Endothelial cell of umbilical vein (primary cell): ENCODE measurements around the gene ERI2. TPM values are rescaled to one million over a fixed set of nuclear protein-coding genes. Genes with fewer than 3 reads are reported as not detected.

Experiments
- BruUV-seq: library from RNA; stranded (reverse); fragments of 400-500 nt; replicated peaks from 2 replicates; lab custom pipeline; 2021; lab: Mats Ljungman, UMichigan
- CTCF ChIA-PET: fragments of 300-600, 350-600 bp; sonication (Branson Sonifier 250); formaldehyde crosslinking; loops from one replicate; lab custom pipeline; 2021; ENCODE audit warnings: antibody characterized with exemption, inconsistent platforms; lab: Charles Lee
- POLR2A ChIA-PET: fragments of 300-600, 350-600 bp; sonication (Branson Sonifier 250); formaldehyde crosslinking; loops from one replicate; lab custom pipeline; 2021; ENCODE audit warnings: antibody characterized with exemption, inconsistent platforms; lab: Charles Lee
- DNase-seq: peaks from one replicate; pipeline ENCODE4 v3.0.0-alpha.2; 2011; ENCODE audit warnings: low read depth, low spot score
- FAIRE-seq: peaks from 2 replicates; lab custom pipeline; 2011; peaks lifted over from hg19 to GRCh38; lab: Jason Lieb, UNC
- H2AFZ ChIP-seq: 2 replicates; pipeline ENCODE4 v1.6.0; 2012; ENCODE audit warnings: low read depth, low read length, control low read depth, inconsistent platforms
- H3K27ac ChIP-seq: 2 replicates; pipeline ENCODE4 v1.5.1; 2011; ENCODE audit warnings: low read depth, mild to moderate bottlenecking, control low read depth, low read length, moderate library complexity; ENCODE audit not compliant: insufficient read depth
- H3K27me3 ChIP-seq, 2 experiments: 2 replicates each; pipeline versions ENCODE4 v1.6.0 to v1.6.1; 2011; ENCODE audit warnings: low read length in 2 of 2, mixed read lengths in 1 of 2; ENCODE audit not compliant: control insufficient read depth in 2 of 2, insufficient read depth in 2 of 2
- H3K36me3 ChIP-seq, 2 experiments: 2 replicates in 1 of 2; 3 replicates in 1 of 2; pipeline ENCODE4 v1.5.1; 2011; ENCODE audit warnings: low read length in 2 of 2, mild to moderate bottlenecking in 1 of 2, moderate library complexity in 1 of 2; ENCODE audit not compliant: control insufficient read depth in 2 of 2, insufficient read depth in 2 of 2; ENCODE audit errors: extremely low read depth in 1 of 2
- H3K4me1 ChIP-seq: 3 replicates; pipeline ENCODE4 v1.5.1; 2011; ENCODE audit warnings: mild to moderate bottlenecking, low read length; ENCODE audit not compliant: control insufficient read depth, insufficient read depth; ENCODE audit errors: extremely low read depth
- H3K4me2 ChIP-seq: 2 replicates; pipeline ENCODE4 v1.6.1; 2011; ENCODE audit warnings: low read length, control low read depth, mixed read lengths; ENCODE audit not compliant: insufficient read depth
- H3K4me3 ChIP-seq, 3 experiments: fragments of 200-600 bp in 1 of 3; sonication (generic), shearing (Covaris generic) in 1 of 3; replicated peaks in 1 of 3; 2 replicates each; pipeline ENCODE4 v1.5.1; 2011 to 2016; ENCODE audit warnings: control low read depth in 3 of 3, low read length in 3 of 3, mild to moderate bottlenecking in 2 of 3, inconsistent platforms in 1 of 3, low read depth in 1 of 3, moderate library complexity in 1 of 3; ENCODE audit not compliant: insufficient read depth in 1 of 3
- H3K79me2 ChIP-seq: 2 replicates; pipeline ENCODE4 v1.6.0; 2012; ENCODE audit warnings: low read length, inconsistent platforms; ENCODE audit not compliant: control insufficient read depth, insufficient read depth
- H3K9ac ChIP-seq: replicated peaks from 2 replicates; pipeline ENCODE3; 2011; ENCODE audit warnings: low read length, control low read depth; ENCODE audit not compliant: insufficient read depth; ENCODE audit errors: extremely low read depth
- H3K9me1 ChIP-seq: replicated peaks from 3 replicates; pipeline ENCODE4 v1.6.0; 2011; ENCODE audit warnings: mild to moderate bottlenecking, low read length; ENCODE audit not compliant: control insufficient read depth, insufficient read depth; ENCODE audit errors: extremely low read depth
- H3K9me3 ChIP-seq: replicated peaks from 2 replicates; pipeline ENCODE4 v1.5.1; 2012; ENCODE audit warnings: low read length, inconsistent platforms; ENCODE audit not compliant: control insufficient read depth, insufficient read depth
- H4K20me1 ChIP-seq: replicated peaks from 2 replicates; pipeline ENCODE3; 2011; ENCODE audit warnings: mild to moderate bottlenecking, low read length; ENCODE audit not compliant: control insufficient read depth, insufficient read depth; ENCODE audit errors: extremely low read depth
- EZH2 ChIP-seq: IDR thresholded peaks from 2 replicates; pipeline ENCODE4 v1.6.1; 2012; ENCODE audit warnings: borderline replicate concordance, low read depth, mild to moderate bottlenecking, moderate library complexity, low read length, inconsistent platforms; ENCODE audit not compliant: severe bottlenecking
- FOS ChIP-seq: IDR thresholded peaks from 2 replicates; pipeline ENCODE4 v1.6.1; 2011; ENCODE audit warnings: mild to moderate bottlenecking, low read length, moderate library complexity, borderline replicate concordance; ENCODE audit not compliant: insufficient read depth
- GATA2 ChIP-seq: IDR thresholded peaks from 2 replicates; pipeline ENCODE4 v1.7.0; 2011; ENCODE audit warnings: low read depth, mild to moderate bottlenecking, moderate library complexity, mixed read lengths, low read length; ENCODE audit not compliant: insufficient read length, insufficient read depth
- JUN ChIP-seq: IDR thresholded peaks from 2 replicates; pipeline ENCODE4 v1.6.1; 2011; ENCODE audit warnings: borderline replicate concordance, low read depth; ENCODE audit not compliant: insufficient read length, insufficient read depth
- MAX ChIP-seq: IDR thresholded peaks from 2 replicates; pipeline ENCODE4 v1.6.1; 2011; ENCODE audit not compliant: insufficient read depth, insufficient read length
- MYC ChIP-seq: IDR thresholded peaks from one replicate; pipeline ENCODE4 v1.6.1; 2011; ENCODE audit warnings: mild to moderate bottlenecking, low read depth, low read length
- POLR2A ChIP-seq: IDR thresholded peaks from 2 replicates; pipeline ENCODE4 v1.6.1; 2012; ENCODE audit warnings: low read depth, mild to moderate bottlenecking, control low read depth, low read length
- POLR2AphosphoS5 ChIP-seq: IDR thresholded peaks from 2 replicates; pipeline ENCODE4 v1.6.1; 2012; ENCODE audit warnings: low read depth, mild to moderate bottlenecking, control low read depth, low read length, moderate library complexity; ENCODE audit not compliant: insufficient read depth
- dilution Hi-C: fragments of 300-500 bp; cut with MboI; formaldehyde crosslinking; loops from one replicate; pipeline ENCODE4 v1.15.0; 2019; ENCODE audit warnings: low sequenced_read_pairs; ENCODE audit not compliant: extremely low pct_ligation_motif_present
- intact Hi-C: fragments of 100-400 bp; cut with micrococcal nuclease; formaldehyde crosslinking; loops from one replicate; pipeline ENCODE4 v1.10.0; 2022
- polyA plus RNA-seq, 4 experiments: library from polyadenylated mRNA; depleted of rRNA in 3 of 4; stranded (reverse) in 3 of 4; unstranded in 1 of 4; fragments of >200 nt; gene quantifications; 2 replicates each; pipeline versions ENCODE4 v1.2.1 to v1.2.3, GENCODE V29; 2011 to 2012; ENCODE audit warnings: missing spikeins in 1 of 4
- total RNA-seq: library from RNA; stranded (reverse); gene quantifications from 2 replicates; pipeline ENCODE4 v1.2.3, GENCODE V29; 2021
- TF ChIP-seq, protein P1 (sequence below), 2 donors: IDR thresholded peaks; 1 replicate in 1 of 2; 2 replicates in 1 of 2; pipeline ENCODE4 v1.5.1; 2011; ENCODE audit warnings: low read length in 2 of 2, mild to moderate bottlenecking in 2 of 2, moderate library complexity in 2 of 2, control low read depth in 1 of 2, inconsistent platforms in 1 of 2, low read depth in 1 of 2; ENCODE audit not compliant: insufficient read depth in 1 of 2; ENCODE audit errors: extremely low read depth in 1 of 2

ERI2 gene
- total and polyA plus RNA-seq, 2 donors (not counting 3 experiments of a cell fraction or from before 2014, with no cell fraction given) = 6.6 to 8.9 TPM

- ChIA-PET POLR2A (interaction anchor here (0.6 kb wide), 1 partner anchor 51 kb away, joined by 4 read pairs; no protein-coding TSS in a partner anchor), CTCF (no interaction called here)
- no peaks in the 10 kb centered on the region for H3K27me3 ChIP-seq
- no peaks in the 10 kb centered on the region for H4K20me1 ChIP-seq
- no peaks in the 10 kb centered on the region for H3K79me2 ChIP-seq
- H3K36me3 ChIP-seq = peaks cover 4 to 6% of the 10 kb centered on the region in 2 experiments
- no peaks in the 10 kb centered on the region for H3K9me1 ChIP-seq
- no peak overlapping the region for H3K4me3 ChIP-seq
- DNase-seq = no peak
- intact Hi-C loops = no loop called here
- dilution Hi-C loops = no loop called here
- no peak for FAIRE-seq
- BruUV-seq = no TSS peak
- TF ChIP-seq POLR2A (no peak), FOS (no peak), JUN (no peak), POLR2AphosphoS5 (no peak), GATA2 (no peak), MYC (no peak), EZH2 (no peak), MAX (no peak)
- TF ChIP-seq, protein P1, sequence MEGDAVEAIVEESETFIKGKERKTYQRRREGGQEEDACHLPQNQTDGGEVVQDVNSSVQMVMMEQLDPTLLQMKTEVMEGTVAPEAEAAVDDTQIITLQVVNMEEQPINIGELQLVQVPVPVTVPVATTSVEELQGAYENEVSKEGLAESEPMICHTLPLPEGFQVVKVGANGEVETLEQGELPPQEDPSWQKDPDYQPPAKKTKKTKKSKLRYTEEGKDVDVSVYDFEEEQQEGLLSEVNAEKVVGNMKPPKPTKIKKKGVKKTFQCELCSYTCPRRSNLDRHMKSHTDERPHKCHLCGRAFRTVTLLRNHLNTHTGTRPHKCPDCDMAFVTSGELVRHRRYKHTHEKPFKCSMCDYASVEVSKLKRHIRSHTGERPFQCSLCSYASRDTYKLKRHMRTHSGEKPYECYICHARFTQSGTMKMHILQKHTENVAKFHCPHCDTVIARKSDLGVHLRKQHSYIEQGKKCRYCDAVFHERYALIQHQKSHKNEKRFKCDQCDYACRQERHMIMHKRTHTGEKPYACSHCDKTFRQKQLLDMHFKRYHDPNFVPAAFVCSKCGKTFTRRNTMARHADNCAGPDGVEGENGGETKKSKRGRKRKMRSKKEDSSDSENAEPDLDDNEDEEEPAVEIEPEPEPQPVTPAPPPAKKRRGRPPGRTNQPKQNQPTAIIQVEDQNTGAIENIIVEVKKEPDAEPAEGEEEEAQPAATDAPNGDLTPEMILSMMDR (IDR thresholded peaks at IDR 0.05; ENCODE audit: extremely low read depth in 1 of 2, insufficient read depth in 1 of 2, low read depth in 1 of 2, low read length in 2 of 2) = no peak
- H3K27ac ChIP-seq = no peak overlapping the region
- H3K4me2 ChIP-seq = no peak overlapping the region
- H3K9me3 ChIP-seq = no peaks in the 10 kb centered on the region
- H3K9ac ChIP-seq = no peak overlapping the region
- H3K4me1 ChIP-seq = no peaks in the 10 kb centered on the region
- no peak overlapping the region for H2AFZ ChIP-seq
Measured at GRCh38 chr16:20821682-20822081, 15.4 kb upstream of the ERI2 start.
